ENCODE measurements around the gene LRCH1.

The LRCH1 gene

DNA sequence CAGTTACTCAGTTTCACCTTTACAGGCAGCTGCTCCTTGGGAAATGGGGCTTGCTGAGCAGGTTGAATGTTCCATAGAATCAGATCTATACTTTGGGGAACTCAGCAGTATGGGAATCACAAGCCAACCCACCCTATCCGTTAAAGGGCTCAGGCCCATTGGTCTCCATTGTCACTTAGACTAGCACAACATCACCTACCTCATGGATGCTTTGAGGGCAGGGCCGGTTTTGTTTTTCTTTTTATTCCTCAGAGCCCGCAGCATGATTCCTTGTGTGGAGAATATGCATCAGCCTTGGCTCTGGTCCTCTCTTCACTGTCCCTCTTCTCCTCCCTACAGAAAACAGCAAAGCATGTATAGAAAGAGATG lies 48.0 kb downstream of the LRCH1 start:
- no peak overlapping the region for H3K27ac ChIP-seq (replicated peaks)
- H3K27me3 ChIP-seq (ENCODE audit: insufficient read depth, poor library complexity, severe bottlenecking), result no peaks in the 10 kb centered on the region
- no peak overlapping the region for H3K4me3 ChIP-seq (replicated peaks; ENCODE audit: insufficient read depth, low read length)
- DNase-seq (ENCODE audit: low read depth in 1 of 2, low spot score in 1 of 2), result no peak
- TF ChIP-seq, protein P1, sequence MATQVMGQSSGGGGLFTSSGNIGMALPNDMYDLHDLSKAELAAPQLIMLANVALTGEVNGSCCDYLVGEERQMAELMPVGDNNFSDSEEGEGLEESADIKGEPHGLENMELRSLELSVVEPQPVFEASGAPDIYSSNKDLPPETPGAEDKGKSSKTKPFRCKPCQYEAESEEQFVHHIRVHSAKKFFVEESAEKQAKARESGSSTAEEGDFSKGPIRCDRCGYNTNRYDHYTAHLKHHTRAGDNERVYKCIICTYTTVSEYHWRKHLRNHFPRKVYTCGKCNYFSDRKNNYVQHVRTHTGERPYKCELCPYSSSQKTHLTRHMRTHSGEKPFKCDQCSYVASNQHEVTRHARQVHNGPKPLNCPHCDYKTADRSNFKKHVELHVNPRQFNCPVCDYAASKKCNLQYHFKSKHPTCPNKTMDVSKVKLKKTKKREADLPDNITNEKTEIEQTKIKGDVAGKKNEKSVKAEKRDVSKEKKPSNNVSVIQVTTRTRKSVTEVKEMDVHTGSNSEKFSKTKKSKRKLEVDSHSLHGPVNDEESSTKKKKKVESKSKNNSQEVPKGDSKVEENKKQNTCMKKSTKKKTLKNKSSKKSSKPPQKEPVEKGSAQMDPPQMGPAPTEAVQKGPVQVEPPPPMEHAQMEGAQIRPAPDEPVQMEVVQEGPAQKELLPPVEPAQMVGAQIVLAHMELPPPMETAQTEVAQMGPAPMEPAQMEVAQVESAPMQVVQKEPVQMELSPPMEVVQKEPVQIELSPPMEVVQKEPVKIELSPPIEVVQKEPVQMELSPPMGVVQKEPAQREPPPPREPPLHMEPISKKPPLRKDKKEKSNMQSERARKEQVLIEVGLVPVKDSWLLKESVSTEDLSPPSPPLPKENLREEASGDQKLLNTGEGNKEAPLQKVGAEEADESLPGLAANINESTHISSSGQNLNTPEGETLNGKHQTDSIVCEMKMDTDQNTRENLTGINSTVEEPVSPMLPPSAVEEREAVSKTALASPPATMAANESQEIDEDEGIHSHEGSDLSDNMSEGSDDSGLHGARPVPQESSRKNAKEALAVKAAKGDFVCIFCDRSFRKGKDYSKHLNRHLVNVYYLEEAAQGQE (IDR thresholded peaks at IDR 0.05; ENCODE audit: insufficient replicate concordance, low read depth), result no peak
- TF ChIP-seq POLR2AphosphoS5 (IDR thresholded peaks at IDR 0.05; ENCODE audit: low read depth) (no peak), CTCF (IDR thresholded peaks at IDR 0.05; ENCODE audit: insufficient read depth, low read length) (no peak), SPI1 (IDR thresholded peaks at IDR 0.05; ENCODE audit: borderline replicate concordance, low read depth) (no peak)

GRCh38 chr13:46602531-46602930 lies 49.6 kb downstream of the LRCH1 start:
- DNase-seq (ENCODE audit: low read depth in 1 of 2, low spot score in 1 of 2), result no peak
- Histone ChIP-seq H3K4me3 (replicated peaks; ENCODE audit: insufficient read depth, low read length) (no peak overlapping the region), H3K27ac (replicated peaks) (no peak overlapping the region), H3K27me3 (ENCODE audit: insufficient read depth, poor library complexity, severe bottlenecking) (no peaks in the 10 kb centered on the region)
- no peak for TF ChIP-seq SPI1 (IDR thresholded peaks at IDR 0.05; ENCODE audit: borderline replicate concordance, low read depth)
- no peak for TF ChIP-seq GABPA (IDR thresholded peaks at IDR 0.05; ENCODE audit: low read depth)
- TF ChIP-seq, protein P1 (IDR thresholded peaks at IDR 0.05; ENCODE audit: insufficient replicate concordance, low read depth), result no peak
- no peak for TF ChIP-seq POLR2AphosphoS5 (IDR thresholded peaks at IDR 0.05; ENCODE audit: low read depth)
- TF ChIP-seq CTCF (IDR thresholded peaks at IDR 0.05; ENCODE audit: insufficient read depth, low read length), result no peak

DNA sequence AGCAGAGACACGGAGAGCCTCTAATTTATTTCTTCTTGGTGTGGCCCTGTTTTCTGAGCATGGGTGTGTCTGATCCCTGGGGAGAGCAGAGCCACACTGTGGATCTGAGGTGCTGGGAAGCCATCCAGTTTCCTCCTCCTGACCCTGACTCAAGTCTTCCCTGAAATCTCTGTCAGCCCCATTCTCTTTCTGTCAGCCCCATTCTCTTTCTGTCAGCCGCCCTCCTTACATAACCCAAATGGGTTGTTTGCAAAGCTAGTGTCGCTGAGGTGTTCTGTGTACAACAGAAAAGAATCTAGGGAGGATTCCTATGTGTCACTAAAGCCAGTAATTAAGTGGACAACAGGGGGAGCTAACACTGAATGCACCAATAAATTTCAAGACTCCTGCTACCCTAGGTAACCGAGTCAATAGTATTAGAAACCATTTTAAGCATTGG lies 50.2 kb downstream of the LRCH1 start:
- no peak for DNase-seq (ENCODE audit: low read depth in 1 of 2, low spot score in 1 of 2)
- Histone ChIP-seq H3K4me3 (replicated peaks; ENCODE audit: insufficient read depth, low read length) (no peak overlapping the region), H3K27ac (replicated peaks) (no peak overlapping the region), H3K27me3 (ENCODE audit: insufficient read depth, poor library complexity, severe bottlenecking) (no peaks in the 10 kb centered on the region)
- TF ChIP-seq SPI1 (IDR thresholded peaks at IDR 0.05; ENCODE audit: borderline replicate concordance, low read depth), result no peak
- no peak for TF ChIP-seq CTCF (IDR thresholded peaks at IDR 0.05; ENCODE audit: insufficient read depth, low read length)
- no peak for TF ChIP-seq POLR2AphosphoS5 (IDR thresholded peaks at IDR 0.05; ENCODE audit: low read depth)
- no peak for TF ChIP-seq GABPA (IDR thresholded peaks at IDR 0.05; ENCODE audit: low read depth)
- TF ChIP-seq, protein P1 (IDR thresholded peaks at IDR 0.05; ENCODE audit: insufficient replicate concordance, low read depth), result no peak

All from HL-60 (cell line).